Keratinocyte (primary cell): ENCODE data around the gene CBY1. TPM values are rescaled to one million over a fixed set of nuclear protein-coding genes. Genes with fewer than 3 reads are reported as not detected.
A peak's percentile ranks its signal among the peaks of the same experiment; 100 is the strongest.

Experiments used
- DNase-seq: peaks from one replicate; pipeline ENCODE4 v3.0.0-alpha.2; 2011; ENCODE audit warnings: low read depth, missing footprints, low spot score
- FAIRE-seq: peaks from 2 replicates; lab custom pipeline; 2011; peaks lifted over from hg19 to GRCh38; lab: Jason Lieb, UNC
- H2AFZ ChIP-seq: 2 replicates; pipeline ENCODE4 v1.6.0; 2012; ENCODE audit warnings: low read length, control low read depth, inconsistent platforms; ENCODE audit not compliant: control insufficient read depth
- H3K27ac ChIP-seq: 2 replicates; pipeline ENCODE4 v1.5.1; 2011; ENCODE audit warnings: low read length; ENCODE audit not compliant: control insufficient read depth, insufficient read depth
- H3K27me3 ChIP-seq: 3 replicates; pipeline ENCODE4 v1.6.0; 2011; ENCODE audit warnings: low read length; ENCODE audit not compliant: control insufficient read depth, insufficient read depth; ENCODE audit errors: extremely low read depth
- H3K36me3 ChIP-seq, 2 experiments: 2 replicates in 1 of 2; 3 replicates in 1 of 2; pipeline ENCODE4 v1.5.1; 2011; ENCODE audit warnings: low read length in 2 of 2, mild to moderate bottlenecking in 1 of 2; ENCODE audit not compliant: control insufficient read depth in 2 of 2, insufficient read depth in 2 of 2; ENCODE audit errors: extremely low read depth in 1 of 2
- H3K4me1 ChIP-seq: 3 replicates; pipeline ENCODE4 v1.5.1; 2011; ENCODE audit warnings: low read length; ENCODE audit not compliant: control insufficient read depth, insufficient read depth; ENCODE audit errors: extremely low read depth
- H3K4me2 ChIP-seq: 3 replicates; pipeline ENCODE4 v1.6.0; 2011; ENCODE audit warnings: low read depth, low read length; ENCODE audit not compliant: control insufficient read depth, insufficient read depth; ENCODE audit errors: extremely low read depth
- H3K4me3 ChIP-seq, 3 experiments: fragments of 200-600 bp in 1 of 3; sonication (generic) in 1 of 3; 2 replicates in 2 of 3; 3 replicates in 1 of 3; pipeline ENCODE4 v1.5.1; 2011 to 2016; ENCODE audit warnings: low read length in 3 of 3, mild to moderate bottlenecking in 3 of 3, control low read depth in 2 of 3, inconsistent platforms in 1 of 3, low read depth in 1 of 3, mixed read lengths in 1 of 3, mixed run types in 1 of 3, moderate library complexity in 1 of 3; ENCODE audit not compliant: control insufficient read depth in 2 of 3, insufficient read depth in 2 of 3; ENCODE audit errors: extremely low read depth in 1 of 3
- H3K79me2 ChIP-seq: 2 replicates; pipeline ENCODE4 v1.6.0; 2012; ENCODE audit warnings: low read length; ENCODE audit not compliant: control insufficient read depth, insufficient read depth
- H3K9ac ChIP-seq: 3 replicates; pipeline ENCODE4 v1.6.0; 2011; ENCODE audit warnings: low read length; ENCODE audit not compliant: control insufficient read depth, insufficient read depth; ENCODE audit errors: extremely low read depth
- H3K9me1 ChIP-seq: 3 replicates; pipeline ENCODE4 v1.6.0; 2011; ENCODE audit warnings: low read length; ENCODE audit not compliant: control insufficient read depth, insufficient read depth; ENCODE audit errors: extremely low read depth
- H3K9me3 ChIP-seq: 2 replicates; pipeline ENCODE4 v1.5.1; 2012; ENCODE audit warnings: low read depth, low read length; ENCODE audit not compliant: control insufficient read depth
- H4K20me1 ChIP-seq: 3 replicates; pipeline ENCODE4 v1.6.0; 2011; ENCODE audit warnings: low read length; ENCODE audit not compliant: control insufficient read depth, insufficient read depth; ENCODE audit errors: extremely low read depth
- EZH2 ChIP-seq: IDR thresholded peaks from one replicate; pipeline ENCODE4 v1.6.1; 2012; ENCODE audit warnings: inconsistent platforms, mild to moderate bottlenecking, low read length, moderate library complexity
- dilution Hi-C: fragments of 300-500 bp; cut with MboI; formaldehyde crosslinking; loops from one replicate; pipeline ENCODE4 v1.7.0; 2020; ENCODE audit warnings: low sequenced_read_pairs; ENCODE audit not compliant: extremely low pct_ligation_motif_present
- polyA plus RNA-seq, 5 experiments: library from polyadenylated mRNA; depleted of rRNA in 3 of 5; stranded (reverse) in 3 of 5; stranded (forward) in 1 of 5; unstranded in 1 of 5; fragments of >200 nt; gene quantifications; 1 replicate in 1 of 5; 2 replicates in 3 of 5; 3 replicates in 1 of 5; pipeline versions ENCODE4 v1.2.1 to v1.2.3, GENCODE V29; 2011 to 2012; ENCODE audit warnings: missing spikeins in 2 of 5, low read depth in 1 of 5, low replicate concordance in 1 of 5
- TF ChIP-seq, protein P1 (sequence below), 3 experiments: IDR thresholded peaks in 1 of 3; conservative IDR thresholded peaks in 1 of 3; optimal IDR thresholded peaks in 1 of 3; 2 replicates in 2 of 3; 3 replicates in 1 of 3; pipeline versions ENCODE3 to v1.5.1; 2011; ENCODE audit warnings: low read length in 3 of 3, mild to moderate bottlenecking in 3 of 3, moderate library complexity in 2 of 3, control low read depth in 1 of 3, inconsistent platforms in 1 of 3; ENCODE audit not compliant: insufficient read depth in 2 of 3; ENCODE audit errors: extremely low read depth in 1 of 3

Gene CBY1
- polyA plus RNA-seq, 1 donor (not counting 4 experiments of a cell fraction or from before 2014, with no cell fraction given), result 40.3 TPM

DNA sequence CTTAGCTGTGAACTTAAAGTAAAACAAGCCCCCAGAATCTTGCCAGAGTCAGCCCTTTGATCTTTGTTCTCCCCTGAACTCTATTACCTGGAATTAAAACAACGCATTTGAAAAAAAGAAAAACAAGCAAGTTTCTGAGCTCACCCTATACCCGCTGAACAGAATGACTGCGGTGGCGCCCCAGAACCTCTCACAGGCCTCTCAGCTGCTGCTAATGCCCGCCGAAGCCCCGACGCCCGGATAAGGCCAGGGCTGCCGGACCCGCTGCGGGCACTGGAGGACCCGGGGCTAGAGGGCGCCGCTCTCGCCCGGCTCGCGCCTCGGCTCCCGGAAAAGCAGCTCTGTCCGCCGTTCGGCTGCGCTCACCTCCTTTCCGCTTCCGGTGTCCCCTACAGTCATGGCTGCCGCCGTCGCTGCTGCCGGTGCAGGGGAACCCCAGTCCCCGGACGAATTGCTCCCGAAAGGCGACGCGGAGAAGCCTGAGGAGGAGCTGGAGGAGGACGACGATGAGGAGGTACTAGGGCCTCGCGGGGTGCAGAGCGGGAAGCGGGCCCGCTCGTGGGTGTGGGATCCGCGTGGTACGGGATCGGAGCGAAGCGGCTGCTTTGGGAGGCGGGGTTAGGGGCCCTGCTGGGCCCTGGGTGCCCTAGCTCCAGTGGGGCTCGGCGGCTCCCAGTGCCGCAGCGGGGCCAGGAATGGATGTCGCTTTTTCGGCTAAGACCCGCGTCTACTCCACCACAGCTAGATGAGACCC, 25.3 kb downstream of the CBY1 start, which contains the start of gene TOMM22:
TSS of gene TOMM22 (plus strand) at position 376 of the 754 bp plus-strand sequence. CDS start at position 398, 22 bp downstream.
- DNase-seq, result no peak
- dilution Hi-C loops, result no loop called here

DNA sequence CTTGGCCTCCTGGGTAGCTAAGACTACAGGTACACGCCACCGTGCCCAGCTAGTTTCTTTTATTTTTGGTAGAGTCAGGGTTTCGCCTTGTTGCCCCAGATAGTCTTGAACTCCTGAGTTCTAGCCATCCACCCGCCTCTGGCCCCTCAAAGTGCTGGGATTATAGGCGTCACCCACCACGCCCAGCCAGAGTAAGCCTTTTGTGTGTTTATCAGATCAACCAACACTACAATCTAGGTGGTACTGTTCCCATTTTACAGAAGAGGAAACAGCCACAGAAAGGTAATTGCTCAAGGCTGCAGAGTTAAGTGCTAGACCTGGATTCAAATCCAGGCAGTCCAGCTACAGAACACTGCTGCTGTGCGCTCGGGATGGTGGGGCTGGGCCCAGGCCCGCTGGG, 28.5 kb downstream of the CBY1 start:
- Histone ChIP-seq H3K9ac (no peak overlapping the region), H3K36me3 (peaks cover 36 to 48% of the 10 kb centered on the region in 2 experiments), H3K79me2 (peaks cover 22% of the 10 kb centered on the region)

More for the DNA sequence above, 25.3 kb downstream of the CBY1 start, which contains the start of gene TOMM22:
- H3K36me3 ChIP-seq, result peaks cover 19 to 28% of the 10 kb centered on the region in 2 experiments
- TF ChIP-seq, protein P1, sequence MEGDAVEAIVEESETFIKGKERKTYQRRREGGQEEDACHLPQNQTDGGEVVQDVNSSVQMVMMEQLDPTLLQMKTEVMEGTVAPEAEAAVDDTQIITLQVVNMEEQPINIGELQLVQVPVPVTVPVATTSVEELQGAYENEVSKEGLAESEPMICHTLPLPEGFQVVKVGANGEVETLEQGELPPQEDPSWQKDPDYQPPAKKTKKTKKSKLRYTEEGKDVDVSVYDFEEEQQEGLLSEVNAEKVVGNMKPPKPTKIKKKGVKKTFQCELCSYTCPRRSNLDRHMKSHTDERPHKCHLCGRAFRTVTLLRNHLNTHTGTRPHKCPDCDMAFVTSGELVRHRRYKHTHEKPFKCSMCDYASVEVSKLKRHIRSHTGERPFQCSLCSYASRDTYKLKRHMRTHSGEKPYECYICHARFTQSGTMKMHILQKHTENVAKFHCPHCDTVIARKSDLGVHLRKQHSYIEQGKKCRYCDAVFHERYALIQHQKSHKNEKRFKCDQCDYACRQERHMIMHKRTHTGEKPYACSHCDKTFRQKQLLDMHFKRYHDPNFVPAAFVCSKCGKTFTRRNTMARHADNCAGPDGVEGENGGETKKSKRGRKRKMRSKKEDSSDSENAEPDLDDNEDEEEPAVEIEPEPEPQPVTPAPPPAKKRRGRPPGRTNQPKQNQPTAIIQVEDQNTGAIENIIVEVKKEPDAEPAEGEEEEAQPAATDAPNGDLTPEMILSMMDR (optimal IDR thresholded peaks at IDR 0.05 in 1 of 3, IDR thresholded peaks at IDR 0.05 in 1 of 3, conservative IDR thresholded peaks at IDR 0.05 in 1 of 3; ENCODE audit: extremely low read depth in 1 of 3, insufficient read depth in 2 of 3, low read length in 3 of 3), result peak; percentile 59 to 88 (median 76)
- no peak for TF ChIP-seq EZH2
- H3K9me1 ChIP-seq, result peaks cover 3% of the 10 kb centered on the region
- no peaks in the 10 kb centered on the region for H3K9me3 ChIP-seq
- H3K79me2 ChIP-seq, result peaks cover 18% of the 10 kb centered on the region
- peaks cover 4% of the 10 kb centered on the region for H3K4me1 ChIP-seq
- peak within 1 kb of the TSS; percentile 84 for H3K9ac ChIP-seq
- no peaks in the 10 kb centered on the region for H3K27me3 ChIP-seq
- H3K4me3 ChIP-seq, result peak within 1 kb of the TSS; percentile 65 to 91 (median 83)
- H3K4me2 ChIP-seq, result peak within 1 kb of the TSS; percentile 95
- no peaks in the 10 kb centered on the region for H4K20me1 ChIP-seq
- peak within 1 kb of the TSS; percentile 96 for H2AFZ ChIP-seq
- no peak for FAIRE-seq
- peak within 1 kb of the TSS; percentile 86 for H3K27ac ChIP-seq

More for the DNA sequence above, 28.5 kb downstream of the CBY1 start:
- no peak for TF ChIP-seq EZH2
- TF ChIP-seq, protein P1 (optimal IDR thresholded peaks at IDR 0.05 in 1 of 3, IDR thresholded peaks at IDR 0.05 in 1 of 3, conservative IDR thresholded peaks at IDR 0.05 in 1 of 3; ENCODE audit: extremely low read depth in 1 of 3, insufficient read depth in 2 of 3, low read length in 3 of 3), result no peak
- Histone ChIP-seq H3K4me1 (peaks cover 4% of the 10 kb centered on the region), H3K27ac (no peak overlapping the region), H3K9me3 (no peaks in the 10 kb centered on the region), H2AFZ (no peak overlapping the region), H3K4me2 (no peak overlapping the region), H3K27me3 (no peaks in the 10 kb centered on the region), H3K9me1 (peaks cover 3% of the 10 kb centered on the region), H3K4me3 (no peak overlapping the region), H4K20me1 (no peaks in the 10 kb centered on the region)
- dilution Hi-C loops, result no loop called here
- FAIRE-seq (no peak), DNase-seq (no peak)
